GM21528 (cell line): Measurements from ENCODE around the gene CBX4.

Source experiments
- ATAC-seq: cut with Tn5 transposase; IDR thresholded peaks from one replicate; pipeline ENCODE4 v1.9.1; 2021; ENCODE audit warnings: mild to moderate bottlenecking, moderate library complexity; ENCODE audit not compliant: unreplicated experiment, low FRiP score

The CBX4 gene

DNA sequence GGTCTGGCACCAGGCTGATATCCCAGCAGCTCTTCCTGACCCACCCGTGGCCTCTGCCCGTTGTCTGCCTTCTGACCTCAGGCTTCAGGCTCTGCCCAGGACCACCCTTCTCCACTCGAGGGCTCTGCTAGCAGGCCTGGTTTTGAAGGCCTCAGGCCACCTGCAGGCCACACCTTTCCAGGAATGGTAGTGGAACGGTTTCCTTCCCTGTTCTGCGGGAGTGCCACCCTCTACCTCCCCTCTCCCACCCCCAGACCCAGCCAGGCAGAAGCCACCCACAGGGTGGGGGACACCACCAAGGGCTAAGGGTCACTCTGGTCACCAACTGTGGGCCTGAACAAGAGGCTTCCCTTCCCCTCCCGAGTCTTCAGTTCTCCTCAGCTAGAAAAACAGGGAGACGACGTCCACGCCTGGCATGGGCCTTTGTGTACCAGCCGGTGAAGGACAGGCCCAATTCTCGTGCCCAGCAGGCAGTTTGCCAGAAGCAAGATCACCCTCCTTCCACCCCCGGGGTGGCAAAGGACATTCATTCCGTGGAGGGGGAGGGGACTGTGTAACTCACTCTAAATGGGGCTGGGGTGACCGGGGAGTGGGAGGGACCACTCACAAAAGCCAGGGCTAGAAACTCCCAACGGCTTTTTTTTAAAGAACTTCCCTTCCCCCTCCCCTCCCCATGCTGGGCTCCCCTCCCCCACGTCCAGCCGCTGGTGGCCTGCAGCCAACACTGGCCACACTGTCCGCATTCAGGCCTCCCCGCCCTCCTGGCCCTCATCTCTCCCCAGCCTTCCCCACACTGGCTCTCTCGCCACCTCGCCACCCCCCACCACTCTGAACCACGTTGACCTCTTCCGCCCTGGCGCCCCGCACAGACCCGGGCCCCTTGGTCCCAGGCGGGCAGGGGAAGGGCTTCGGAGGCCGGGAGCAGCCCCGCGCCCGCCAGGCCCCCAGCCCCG lies 7.7 kb downstream of the CBX4 start:
- no peak for ATAC-seq

DNA sequence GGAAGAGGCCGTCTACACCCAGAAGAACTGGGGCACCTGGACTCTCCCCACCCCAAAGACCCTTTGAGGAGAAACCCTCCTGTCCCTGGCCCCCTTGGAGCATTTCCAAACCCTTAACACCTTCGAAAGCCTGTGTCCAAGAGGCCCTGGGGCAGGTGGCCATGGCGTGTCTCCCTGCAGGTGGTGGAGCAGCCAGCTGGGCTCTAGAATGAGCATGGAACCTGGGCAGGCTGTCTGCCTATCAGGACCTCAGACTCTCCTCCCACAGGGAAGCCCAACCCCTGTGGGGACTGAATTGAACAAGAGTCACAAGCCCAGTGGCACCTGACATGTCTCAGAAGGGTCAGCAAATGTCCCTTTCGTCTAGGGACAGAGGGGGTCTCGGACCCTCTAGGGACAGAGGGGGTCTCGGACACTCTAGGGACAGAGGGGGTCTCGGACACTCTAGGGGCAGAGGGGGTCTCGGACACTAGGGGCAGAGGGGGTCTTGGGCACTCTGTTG lies 8.4 kb downstream of the CBX4 start:
- ATAC-seq: no peak

DNA sequence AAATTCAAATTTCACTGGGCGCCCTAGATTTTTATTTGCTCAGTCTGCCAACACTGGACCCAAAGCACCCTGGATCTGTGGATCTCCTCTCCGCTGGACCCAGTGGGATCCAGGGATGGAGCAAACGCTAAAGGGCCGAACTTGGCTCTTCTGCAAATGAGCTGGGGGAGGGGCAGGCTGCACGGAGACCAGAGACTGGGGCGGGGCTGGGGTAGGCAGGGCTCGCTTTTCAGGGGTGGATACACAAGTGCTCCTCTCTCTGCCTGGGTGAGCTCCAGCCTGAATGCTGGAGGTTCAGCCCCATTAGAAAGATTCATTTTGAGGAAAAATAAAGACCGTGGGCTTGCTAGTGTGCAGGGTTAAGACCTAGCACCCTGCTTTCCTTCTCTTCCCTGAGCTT lies 8.9 kb downstream of the CBX4 start:
- ATAC-seq: no peak

DNA sequence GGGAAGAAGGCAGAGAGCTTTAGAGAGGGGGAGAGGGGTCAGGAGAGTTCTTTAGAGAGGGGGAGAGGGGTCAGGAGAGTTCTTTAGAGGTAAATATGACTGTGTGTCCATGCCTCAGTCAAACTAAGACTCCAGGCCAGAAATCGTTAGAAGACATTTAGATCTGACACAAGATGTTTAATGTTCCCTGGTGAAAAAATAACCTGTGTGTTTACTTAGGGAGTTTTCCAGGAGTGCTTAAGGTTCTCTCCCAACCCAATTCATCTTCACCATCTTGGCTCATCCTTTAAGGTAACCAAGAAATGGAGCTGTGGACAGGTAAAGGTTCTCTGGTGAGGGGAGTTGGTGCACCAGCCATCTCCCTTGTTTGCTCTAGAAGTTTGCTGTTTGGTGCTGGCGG lies 9.8 kb downstream of the CBX4 start:
- no peak for ATAC-seq

DNA sequence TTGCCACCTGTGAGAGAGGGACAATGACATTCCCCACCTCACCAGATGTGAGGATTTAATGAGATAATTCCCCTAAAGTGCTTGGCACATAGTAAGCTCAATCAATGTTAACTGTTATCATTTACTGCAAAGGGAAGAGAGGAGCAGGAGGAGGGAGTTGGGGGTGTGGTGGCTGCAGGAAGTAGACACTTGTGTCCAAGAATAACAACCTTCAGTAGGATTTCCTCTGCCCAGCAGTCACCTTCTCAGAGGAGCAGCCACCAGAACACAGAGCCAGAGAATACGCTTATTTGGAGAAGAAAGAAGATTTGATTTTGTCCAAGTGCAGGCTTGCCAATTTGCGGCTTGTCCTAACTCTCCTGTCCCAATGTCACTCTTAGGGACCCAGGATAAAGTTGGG lies 10.2 kb downstream of the CBX4 start:
- no peak for ATAC-seq

DNA sequence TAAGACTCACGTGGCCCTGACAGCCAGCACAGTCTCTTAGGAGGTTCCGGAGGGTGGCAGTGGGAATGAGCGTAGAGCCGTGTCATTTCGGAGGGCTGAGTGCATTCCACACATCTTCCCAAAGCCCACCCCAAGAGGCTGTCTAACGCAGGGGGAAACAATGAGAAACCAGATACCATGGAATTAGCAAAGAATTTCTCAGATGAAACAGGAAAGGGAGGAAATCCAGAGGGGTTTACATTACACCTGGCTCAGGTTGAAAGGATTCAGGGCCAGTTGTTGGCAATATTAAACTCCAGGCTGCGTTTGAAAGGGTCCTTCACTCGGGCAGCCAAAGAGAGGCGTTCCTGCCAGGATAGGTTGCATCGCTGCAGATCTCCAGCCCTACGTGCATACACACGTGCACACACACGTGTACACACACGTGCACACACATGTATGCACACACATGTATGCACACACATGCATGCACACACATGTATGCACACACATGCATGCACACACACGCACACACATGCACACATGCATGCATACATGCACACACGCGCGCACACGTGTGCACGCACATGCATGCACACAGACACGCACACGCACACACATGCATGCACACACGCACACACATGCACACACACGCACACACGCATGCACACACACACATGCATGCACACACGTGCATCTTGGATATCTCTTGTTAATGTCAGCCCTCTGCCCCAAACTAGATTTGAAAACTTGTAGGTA lies 12.2 kb downstream of the CBX4 start:
- no peak for ATAC-seq

DNA sequence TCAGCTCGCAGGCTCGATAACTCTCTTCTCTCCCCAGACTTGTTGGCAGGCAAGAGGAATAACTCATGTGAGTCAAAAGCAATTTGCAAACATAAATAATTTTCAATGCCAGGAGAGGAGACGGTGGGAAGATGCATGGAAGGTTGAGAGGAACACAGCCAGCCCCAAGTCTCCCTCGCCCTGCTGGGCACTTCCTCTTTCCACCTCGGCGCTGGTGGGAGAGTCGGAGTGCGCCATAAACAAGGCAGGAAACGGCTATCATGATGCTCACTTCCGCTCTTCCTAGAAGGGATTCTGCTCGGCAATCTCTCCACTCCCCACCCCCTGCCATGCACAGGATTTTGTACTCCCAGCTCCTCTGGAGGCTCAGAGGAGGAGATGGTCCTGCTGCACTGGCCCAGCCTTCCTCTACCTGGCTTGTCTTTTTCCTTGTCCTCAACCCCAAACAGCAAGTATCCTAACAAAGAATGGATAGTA lies 13.0 kb downstream of the CBX4 start:
- no peak for ATAC-seq

DNA sequence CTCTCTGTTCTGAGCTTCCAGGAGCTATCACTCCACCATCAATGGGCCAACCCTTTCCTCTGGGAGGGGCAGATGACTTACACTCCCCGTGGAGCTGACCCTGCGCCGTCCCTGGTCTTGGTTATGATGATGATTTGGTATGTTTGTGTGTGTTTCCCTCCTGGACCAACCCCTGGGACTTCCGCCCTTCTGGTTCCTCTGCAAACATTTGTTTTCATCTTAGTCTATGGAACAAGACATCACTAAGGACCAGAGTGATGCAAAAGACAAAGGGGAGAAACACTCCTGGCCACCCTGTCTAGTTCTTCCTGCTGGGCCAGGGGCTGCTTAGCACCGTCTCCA lies 13.7 kb downstream of the CBX4 start:
- no peak for ATAC-seq

DNA sequence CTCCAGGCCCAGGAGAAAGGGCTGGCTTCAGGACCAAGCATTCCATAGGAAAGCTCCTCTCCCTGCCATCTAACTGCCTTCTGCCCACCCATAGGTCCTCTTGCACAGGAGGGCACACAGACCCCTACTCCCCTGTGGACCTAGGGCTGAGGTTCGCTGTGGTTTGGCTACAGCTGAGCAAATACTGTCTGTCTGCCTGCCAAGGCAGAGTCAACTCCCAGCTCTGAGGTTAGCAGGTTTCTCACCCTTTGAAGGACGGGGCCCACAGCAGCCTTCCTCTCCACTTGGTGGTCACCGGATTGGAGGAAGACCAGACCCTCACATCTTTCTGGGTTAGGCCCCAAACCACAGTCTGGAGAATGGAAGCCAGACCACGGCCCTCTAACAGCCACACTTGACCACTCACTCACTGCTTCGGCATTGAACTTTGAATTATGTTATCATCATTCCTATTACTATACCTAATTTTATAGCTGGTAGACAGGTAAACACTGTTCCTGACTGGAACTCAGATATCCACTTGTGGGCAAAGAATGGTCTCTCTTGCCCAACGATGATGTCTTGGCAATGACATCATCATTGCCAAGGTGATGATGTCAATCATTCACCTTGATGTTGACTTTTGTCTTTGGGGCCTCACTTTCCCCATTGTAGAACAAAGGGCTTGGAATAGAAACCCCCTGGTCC lies 14.2 kb downstream of the CBX4 start:
- no peak for ATAC-seq

DNA sequence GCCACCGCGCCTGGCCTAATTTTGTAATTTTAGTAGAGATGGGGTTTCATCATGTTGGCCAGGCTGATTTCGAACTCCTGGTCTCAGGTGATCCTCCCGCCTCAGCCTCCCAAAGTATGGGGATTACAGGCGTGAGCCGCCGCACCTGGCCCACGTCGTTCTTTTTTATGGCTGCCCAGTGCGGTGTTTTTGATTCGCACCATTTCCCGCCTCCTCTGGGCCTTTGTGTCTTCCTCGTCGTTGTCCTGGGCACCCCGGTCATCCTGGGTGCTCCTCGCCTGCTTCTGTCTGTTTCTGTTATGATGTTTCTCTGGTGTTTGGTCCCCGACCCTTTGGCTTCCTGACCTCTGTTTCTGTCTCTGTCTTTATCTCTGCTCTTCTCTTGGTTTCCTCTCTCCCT lies 15.0 kb downstream of the CBX4 start:
- ATAC-seq: no peak

DNA sequence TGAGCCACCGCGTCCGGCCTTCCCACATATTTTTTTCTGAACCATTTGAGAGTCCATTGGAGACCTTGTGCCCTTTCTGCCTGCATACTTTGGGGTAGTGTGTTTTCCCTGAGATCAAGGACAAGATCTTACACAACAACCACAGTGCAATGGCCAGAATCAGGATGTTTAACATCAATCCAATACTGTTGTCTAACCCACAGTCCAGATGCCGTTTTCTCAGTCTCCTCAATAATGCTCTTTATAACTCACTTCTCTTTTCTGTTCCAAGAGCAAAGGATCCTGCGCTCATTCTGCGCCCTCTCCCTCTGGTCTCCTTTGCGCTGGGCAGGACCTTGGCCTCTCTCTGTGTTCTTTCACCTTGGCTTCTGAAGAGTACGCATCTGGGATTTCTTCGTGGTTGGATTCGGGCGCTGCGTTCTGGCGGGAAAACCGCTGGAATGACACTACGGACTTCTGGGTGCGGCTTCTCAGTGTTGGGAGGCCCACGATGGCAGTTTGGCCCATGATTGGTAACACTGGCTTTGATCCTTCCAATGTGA lies 16.6 kb downstream of the CBX4 start:
- ATAC-seq: no peak

DNA sequence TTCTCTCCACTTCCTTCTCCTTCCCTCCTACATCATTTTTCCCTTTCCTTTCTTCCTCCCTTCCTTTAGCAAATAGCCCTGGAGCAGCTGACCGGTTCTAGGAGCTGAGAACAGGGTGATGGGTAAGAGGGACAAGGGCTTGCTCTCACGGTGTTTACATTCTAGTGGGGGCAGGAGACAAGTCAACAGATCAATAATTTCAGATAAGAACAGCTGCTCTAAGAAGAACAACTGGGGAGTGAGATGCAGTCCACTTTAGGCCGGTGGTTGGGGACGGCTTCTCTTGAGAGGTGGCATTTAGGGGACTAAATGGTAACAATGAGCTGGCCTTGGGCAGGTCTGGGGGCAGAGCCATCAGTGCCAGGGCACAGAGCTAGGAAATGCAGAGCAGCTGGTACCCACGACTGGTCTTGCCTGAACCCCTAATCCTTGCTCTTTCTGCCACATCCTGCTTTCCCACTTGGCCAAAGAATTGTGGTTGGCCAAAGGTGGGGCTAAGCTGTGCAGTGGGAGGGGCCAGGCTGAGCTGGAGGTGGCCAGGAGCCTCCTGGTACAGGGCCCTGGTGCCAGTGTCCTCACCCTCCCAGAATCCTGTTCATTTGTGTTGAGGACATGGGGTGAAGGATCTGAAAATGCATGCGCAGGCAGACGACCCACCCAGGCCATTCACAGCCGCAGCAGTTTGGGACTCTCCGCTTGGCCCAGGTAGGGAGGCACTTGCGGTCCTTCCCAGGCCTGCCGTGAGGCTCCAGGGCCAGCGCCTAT lies 17.7 kb downstream of the CBX4 start:
- ATAC-seq: no peak

DNA sequence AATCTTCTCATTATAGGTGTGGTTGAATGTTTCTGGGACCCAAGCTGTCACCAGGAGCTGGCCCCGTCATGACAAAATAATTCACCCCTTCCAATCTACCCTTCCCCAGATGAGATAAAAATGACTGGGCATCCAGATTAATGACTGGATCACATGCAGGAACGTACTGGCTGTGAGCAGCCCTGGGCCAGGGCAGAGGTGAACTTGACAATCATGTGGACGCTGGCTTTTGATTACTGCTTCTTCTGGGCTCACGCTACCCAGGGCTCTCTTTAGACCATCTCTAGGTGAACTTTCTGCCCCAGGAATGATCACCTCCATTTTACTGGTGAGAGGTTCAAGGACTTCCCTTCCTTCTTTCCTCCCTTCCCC lies 18.3 kb downstream of the CBX4 start:
- ATAC-seq: no peak

DNA sequence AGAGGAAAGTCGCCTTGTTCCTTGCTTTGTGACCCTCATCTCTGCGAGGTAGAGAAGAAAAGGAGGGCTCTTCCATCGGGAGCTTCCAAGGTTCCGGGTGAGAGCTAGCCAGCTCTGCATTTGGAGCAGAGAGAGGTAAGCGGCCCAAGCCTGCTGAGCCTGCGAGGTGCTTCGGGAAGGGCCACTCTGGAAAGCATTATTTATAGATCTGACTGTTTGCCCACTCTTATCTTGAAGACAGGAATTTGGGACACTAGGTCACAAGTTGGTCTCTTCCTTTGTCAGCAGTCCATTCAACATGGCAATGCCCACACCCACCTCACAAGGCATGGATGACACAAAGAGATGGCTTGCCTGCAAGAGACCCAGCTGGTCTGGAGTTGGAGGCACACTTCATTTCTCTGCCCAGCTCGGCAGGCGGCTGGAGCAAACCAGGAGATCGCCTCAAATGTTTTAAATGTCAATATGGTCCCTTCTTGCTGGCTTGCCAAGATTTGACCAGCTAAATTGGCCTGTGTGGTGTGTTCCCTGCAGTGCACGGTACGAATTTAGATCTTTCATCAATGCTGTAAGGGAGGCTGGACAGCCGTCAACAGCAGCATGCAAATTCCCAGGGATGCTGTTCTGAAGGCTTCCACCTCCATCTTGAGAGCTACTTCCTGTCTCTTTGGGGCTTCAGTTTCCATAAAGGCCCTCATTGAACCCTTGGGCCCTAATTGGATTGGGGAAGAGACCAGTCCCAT lies 19.5 kb downstream of the CBX4 start:
- no peak for ATAC-seq

DNA sequence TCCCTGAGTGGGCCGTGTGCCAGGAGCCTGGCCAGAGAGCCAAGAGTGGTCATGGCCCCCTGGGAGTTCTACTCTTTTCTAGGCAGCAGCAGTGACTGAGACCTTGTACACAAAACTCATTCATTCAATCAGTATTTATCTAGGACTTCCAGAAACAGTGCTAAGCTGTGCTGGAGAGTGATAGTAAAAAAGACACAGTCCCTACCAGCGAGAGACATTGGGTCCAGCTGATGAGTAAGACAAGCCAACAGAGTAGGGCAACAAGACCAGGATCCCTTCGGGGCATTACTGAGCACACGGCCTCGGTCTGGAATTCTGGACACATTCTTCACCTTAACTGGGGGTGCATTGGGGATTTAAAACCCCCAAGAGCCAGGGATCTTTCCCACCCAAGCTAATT lies 20.2 kb downstream of the CBX4 start:
- no peak for ATAC-seq

DNA sequence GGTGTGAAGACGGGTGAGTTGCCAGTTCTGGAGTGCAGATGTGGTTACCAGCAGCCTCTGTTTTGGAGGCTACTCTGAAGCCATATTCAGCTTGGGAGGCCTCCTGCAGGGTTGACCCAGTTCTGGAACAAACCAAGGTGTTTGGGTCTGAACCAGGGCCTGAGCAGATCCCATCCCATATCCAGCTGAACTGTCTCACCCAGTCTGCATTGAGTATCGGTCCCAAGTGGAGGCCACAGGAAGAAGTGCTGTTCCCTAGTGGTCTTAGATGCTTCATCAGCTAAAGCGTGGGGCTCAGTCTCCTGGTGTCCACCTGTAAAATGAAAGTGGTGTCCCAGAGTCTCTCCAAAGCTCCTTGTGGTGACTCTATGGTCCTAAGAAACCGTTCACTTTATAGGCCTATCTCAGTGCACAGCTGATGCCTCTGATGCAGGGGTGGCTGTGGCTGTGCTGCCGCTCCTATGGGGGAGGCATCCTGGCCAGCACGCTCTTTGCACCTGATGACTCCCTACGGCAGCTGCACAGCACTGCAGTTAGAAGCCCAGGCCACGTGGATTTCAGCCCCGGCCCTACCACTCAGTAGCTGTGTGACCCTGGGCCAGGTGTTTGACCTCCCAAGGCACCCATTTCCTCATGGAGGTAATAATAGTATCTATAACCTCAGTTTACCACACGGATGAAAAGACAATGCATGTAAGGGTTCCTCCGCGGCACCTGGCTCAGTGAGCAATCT lies 21.0 kb downstream of the CBX4 start:
- ATAC-seq: no peak

DNA sequence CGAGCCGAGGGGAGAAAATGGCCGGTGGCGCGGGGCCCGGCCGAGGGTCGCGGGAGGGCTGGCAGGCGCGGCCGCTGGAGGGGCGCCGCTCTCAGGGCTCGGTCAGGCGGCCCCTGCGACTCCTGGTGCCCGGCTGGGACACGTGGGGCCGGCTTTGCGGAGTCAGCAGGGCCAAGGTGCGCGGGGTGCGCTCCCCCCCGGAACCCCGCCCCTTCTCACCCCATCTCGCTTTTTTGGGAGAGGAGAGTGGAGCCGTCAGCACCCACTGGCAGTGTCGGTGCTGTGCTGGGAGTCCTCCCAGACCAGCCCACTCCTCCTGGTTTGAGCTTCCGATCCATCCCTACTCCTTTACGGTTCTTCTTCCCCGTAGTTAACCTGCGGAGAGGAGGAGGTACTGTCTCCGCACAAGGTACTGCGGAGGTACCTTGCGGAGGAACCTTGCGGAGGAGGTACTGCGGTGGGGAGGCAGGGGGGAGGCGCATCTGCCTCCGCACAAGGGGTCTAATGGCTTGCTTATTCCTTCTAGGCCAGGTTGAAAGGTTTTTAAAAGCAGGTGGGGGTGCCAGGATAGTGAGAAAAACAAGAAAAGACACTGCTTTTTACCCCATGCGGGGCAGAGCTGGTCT lies 23.3 kb downstream of the CBX4 start:
- no peak for ATAC-seq
